WTC11 (cell line): ENCODE data around the gene TNFRSF11A. TPM values are rescaled to one million over a fixed set of nuclear protein-coding genes. Genes with fewer than 3 reads are reported as not detected.

ENCODE experiments used
- ATAC-seq: fragments of 200-7000 bp; cut with Tn5 transposase; 2 replicates; pipeline ENCODE4 v1.10.0; 2021; ENCODE audit warnings: mild to moderate bottlenecking, moderate library complexity
- CTCF ChIA-PET: fragments of 300-600 bp; sonication (Branson Sonifier 250); formaldehyde crosslinking; loops from one replicate; lab custom pipeline; 2021; ENCODE audit warnings: antibody characterized with exemption; lab: Charles Lee
- POLR2A ChIA-PET: fragments of 350-600 bp; sonication (Branson Sonifier 250); formaldehyde crosslinking; loops from one replicate; lab custom pipeline; 2021; ENCODE audit warnings: antibody characterized with exemption; lab: Charles Lee
- DNase-seq: peaks from one replicate; pipeline ENCODE4 v3.0.0; 2021; ENCODE audit warnings: low spot score
- H3K27ac Mint-ChIP-seq: 2 replicates; pipeline ENCODE4 v1.8.0; 2021; ENCODE audit warnings: mixed read lengths
- H3K27me3 Mint-ChIP-seq: 2 replicates; pipeline ENCODE4 v1.8.0; 2021; ENCODE audit warnings: low read depth, mild to moderate bottlenecking, moderate library complexity, mixed read lengths
- H3K36me3 Mint-ChIP-seq: 2 replicates; pipeline ENCODE4 v1.8.0; 2021; ENCODE audit warnings: mixed read lengths
- H3K4me1 Mint-ChIP-seq: 2 replicates; pipeline ENCODE4 v1.8.0; 2022; ENCODE audit warnings: mixed read lengths
- H3K4me3 Mint-ChIP-seq: 2 replicates; pipeline ENCODE4 v1.8.0; 2021; ENCODE audit warnings: mild to moderate bottlenecking, moderate library complexity, mixed read lengths
- H3K9me3 Mint-ChIP-seq: 2 replicates; pipeline ENCODE4 v1.8.0; 2021; ENCODE audit warnings: mixed read lengths
- FOXK1 ChIP-seq: sonication (generic); formaldehyde crosslinking; IDR thresholded peaks from 2 replicates; pipeline ENCODE4 v1.8.0; 2022; ENCODE audit warnings: mild to moderate bottlenecking, moderate library complexity, missing genetic modification reagents
- GTF2I ChIP-seq: fragments of 250-450 bp; sonication (Bioruptor Pico); conservative IDR thresholded peaks from 2 replicates; pipeline ENCODE4 v1.4.0; 2021; ENCODE audit warnings: mild to moderate bottlenecking
- IRF2 ChIP-seq: sonication (generic); formaldehyde crosslinking; IDR thresholded peaks from 2 replicates; pipeline ENCODE4 v1.8.0; 2022; ENCODE audit warnings: low read depth, missing genetic modification reagents, borderline replicate concordance
- KAT7 ChIP-seq: sonication (generic); formaldehyde crosslinking; IDR thresholded peaks from 2 replicates; pipeline ENCODE4 v1.8.1; 2023; ENCODE audit warnings: missing genetic modification reagents, mild to moderate bottlenecking, borderline replicate concordance
- SOX15 ChIP-seq: fragments of 250-450 bp; sonication (Bioruptor Pico); IDR thresholded peaks from 2 replicates; pipeline ENCODE4 v1.9.0; 2021; ENCODE audit warnings: mild to moderate bottlenecking
- TEAD4 ChIP-seq: sonication (generic); formaldehyde crosslinking; IDR thresholded peaks from 2 replicates; pipeline ENCODE4 v1.8.0; 2022; ENCODE audit warnings: mild to moderate bottlenecking, missing genetic modification reagents
- ZMAT4 ChIP-seq: fragments of 250-450 bp; sonication (Bioruptor Pico); IDR thresholded peaks from 2 replicates; pipeline ENCODE4 v1.9.0; 2021; ENCODE audit warnings: mild to moderate bottlenecking
- ZNF317 ChIP-seq: sonication (generic); formaldehyde crosslinking; IDR thresholded peaks from 2 replicates; pipeline ENCODE4 v1.8.1; 2023; ENCODE audit warnings: low read depth, mild to moderate bottlenecking, moderate library complexity, missing genetic modification reagents, borderline replicate concordance
- total RNA-seq: library from RNA; stranded (reverse); gene quantifications from 3 replicates; pipeline ENCODE4 v1.2.3, GENCODE V29; 2021
- TF ChIP-seq, protein P1 (sequence below): sonication (generic); formaldehyde crosslinking; IDR thresholded peaks from 2 replicates; pipeline ENCODE4 v1.8.0; 2022; ENCODE audit warnings: mild to moderate bottlenecking, missing genetic modification reagents
- TF ChIP-seq, protein P2 (sequence below): sonication (generic); formaldehyde crosslinking; IDR thresholded peaks from 2 replicates; pipeline ENCODE4 v1.8.0; 2022; ENCODE audit warnings: mild to moderate bottlenecking, missing genetic modification reagents
- TF ChIP-seq, protein P3 (sequence below): fragments of 250-450 bp; sonication (Bioruptor Pico); IDR thresholded peaks from 2 replicates; pipeline ENCODE4 v2.1.2; 2022; ENCODE audit warnings: mild to moderate bottlenecking, moderate library complexity
- TF ChIP-seq, protein P4 (sequence below): sonication (generic); formaldehyde crosslinking; IDR thresholded peaks from 2 replicates; pipeline ENCODE4 v1.8.1; 2023; ENCODE audit warnings: mild to moderate bottlenecking, missing genetic modification reagents
- TF ChIP-seq, protein P5 (sequence below): sonication (generic); formaldehyde crosslinking; IDR thresholded peaks from 2 replicates; pipeline ENCODE4 v1.8.1; 2022; ENCODE audit warnings: low read depth, mild to moderate bottlenecking, moderate library complexity, missing genetic modification reagents, borderline replicate concordance
- TF ChIP-seq, protein P6 (sequence below): sonication (generic); formaldehyde crosslinking; IDR thresholded peaks from 2 replicates; pipeline ENCODE4 v1.8.1; 2022; ENCODE audit warnings: low read depth, missing genetic modification reagents, borderline replicate concordance
- TF ChIP-seq, protein P7 (sequence below): sonication (generic); formaldehyde crosslinking; conservative IDR thresholded peaks from 2 replicates; pipeline ENCODE4 v1.8.1; 2022; ENCODE audit warnings: mild to moderate bottlenecking, missing genetic modification reagents

TNFRSF11A gene
- total RNA-seq, 1 experiment from 2014 or later, result 4.9 TPM

- ATAC-seq, result no peak
- POLR2A ChIA-PET, result interaction anchor here (0.6 kb wide), 1 partner anchor 19 kb away, joined by 6 read pairs; no protein-coding TSS in a partner anchor
- H3K27ac Mint-ChIP-seq, result no peak overlapping the region
These were observed 61.0 kb downstream of the TNFRSF11A start for GRCh38 chr18:62386091-62386490.

DNA sequence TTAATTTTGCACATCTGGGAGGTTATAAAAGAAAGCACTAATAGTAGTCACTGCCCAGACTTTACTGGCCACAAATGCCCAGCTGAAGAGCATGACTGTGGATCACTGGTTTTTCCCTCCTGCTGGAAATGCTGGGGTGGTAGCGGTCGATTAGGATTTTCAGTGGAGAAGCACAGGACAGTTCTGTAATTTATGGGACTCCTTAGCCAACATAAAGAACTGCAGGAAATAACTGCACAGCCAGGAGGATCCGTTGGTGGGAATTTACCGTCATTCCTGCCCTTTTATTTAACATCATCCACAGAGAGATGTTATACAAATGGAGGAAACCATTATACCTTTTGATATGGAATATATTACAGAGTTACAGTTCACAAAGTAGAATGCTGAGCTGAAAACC, 61.5 kb downstream of the TNFRSF11A start:
- peaks cover 17% of the 10 kb centered on the region for H3K36me3 Mint-ChIP-seq

More at GRCh38 chr18:62386091-62386490, 61.0 kb downstream of the TNFRSF11A start:
- H3K9me3 Mint-ChIP-seq, result peaks cover 25% of the 10 kb centered on the region
- DNase-seq, result no peak
- TF ChIP-seq ZNF317 (no peak), FOXK1 (no peak), KAT7 (CRISPR knock-in tag) (no peak), SOX15 (CRISPR knock-in tag) (no peak), GTF2I (no peak), TEAD4 (CRISPR knock-in tag) (no peak), IRF2 (CRISPR knock-in tag) (no peak)
- TF ChIP-seq, protein P1, sequence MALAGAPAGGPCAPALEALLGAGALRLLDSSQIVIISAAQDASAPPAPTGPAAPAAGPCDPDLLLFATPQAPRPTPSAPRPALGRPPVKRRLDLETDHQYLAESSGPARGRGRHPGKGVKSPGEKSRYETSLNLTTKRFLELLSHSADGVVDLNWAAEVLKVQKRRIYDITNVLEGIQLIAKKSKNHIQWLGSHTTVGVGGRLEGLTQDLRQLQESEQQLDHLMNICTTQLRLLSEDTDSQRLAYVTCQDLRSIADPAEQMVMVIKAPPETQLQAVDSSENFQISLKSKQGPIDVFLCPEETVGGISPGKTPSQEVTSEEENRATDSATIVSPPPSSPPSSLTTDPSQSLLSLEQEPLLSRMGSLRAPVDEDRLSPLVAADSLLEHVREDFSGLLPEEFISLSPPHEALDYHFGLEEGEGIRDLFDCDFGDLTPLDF, result no peak
- TF ChIP-seq, protein P2, sequence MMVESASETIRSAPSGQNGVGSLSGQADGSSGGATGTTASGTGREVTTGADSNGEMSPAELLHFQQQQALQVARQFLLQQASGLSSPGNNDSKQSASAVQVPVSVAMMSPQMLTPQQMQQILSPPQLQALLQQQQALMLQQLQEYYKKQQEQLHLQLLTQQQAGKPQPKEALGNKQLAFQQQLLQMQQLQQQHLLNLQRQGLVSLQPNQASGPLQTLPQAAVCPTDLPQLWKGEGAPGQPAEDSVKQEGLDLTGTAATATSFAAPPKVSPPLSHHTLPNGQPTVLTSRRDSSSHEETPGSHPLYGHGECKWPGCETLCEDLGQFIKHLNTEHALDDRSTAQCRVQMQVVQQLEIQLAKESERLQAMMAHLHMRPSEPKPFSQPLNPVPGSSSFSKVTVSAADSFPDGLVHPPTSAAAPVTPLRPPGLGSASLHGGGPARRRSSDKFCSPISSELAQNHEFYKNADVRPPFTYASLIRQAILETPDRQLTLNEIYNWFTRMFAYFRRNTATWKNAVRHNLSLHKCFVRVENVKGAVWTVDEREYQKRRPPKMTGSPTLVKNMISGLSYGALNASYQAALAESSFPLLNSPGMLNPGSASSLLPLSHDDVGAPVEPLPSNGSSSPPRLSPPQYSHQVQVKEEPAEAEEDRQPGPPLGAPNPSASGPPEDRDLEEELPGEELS (CRISPR knock-in tag), result no peak
- TF ChIP-seq, protein P3, sequence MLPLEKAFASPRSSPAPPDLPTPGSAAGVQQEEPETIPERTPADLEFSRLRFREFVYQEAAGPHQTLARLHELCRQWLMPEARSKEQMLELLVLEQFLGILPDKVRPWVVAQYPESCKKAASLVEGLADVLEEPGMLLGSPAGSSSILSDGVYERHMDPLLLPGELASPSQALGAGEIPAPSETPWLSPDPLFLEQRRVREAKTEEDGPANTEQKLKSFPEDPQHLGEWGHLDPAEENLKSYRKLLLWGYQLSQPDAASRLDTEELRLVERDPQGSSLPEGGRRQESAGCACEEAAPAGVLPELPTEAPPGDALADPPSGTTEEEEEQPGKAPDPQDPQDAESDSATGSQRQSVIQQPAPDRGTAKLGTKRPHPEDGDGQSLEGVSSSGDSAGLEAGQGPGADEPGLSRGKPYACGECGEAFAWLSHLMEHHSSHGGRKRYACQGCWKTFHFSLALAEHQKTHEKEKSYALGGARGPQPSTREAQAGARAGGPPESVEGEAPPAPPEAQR (CRISPR knock-in tag), result no peak
- TF ChIP-seq, protein P4, sequence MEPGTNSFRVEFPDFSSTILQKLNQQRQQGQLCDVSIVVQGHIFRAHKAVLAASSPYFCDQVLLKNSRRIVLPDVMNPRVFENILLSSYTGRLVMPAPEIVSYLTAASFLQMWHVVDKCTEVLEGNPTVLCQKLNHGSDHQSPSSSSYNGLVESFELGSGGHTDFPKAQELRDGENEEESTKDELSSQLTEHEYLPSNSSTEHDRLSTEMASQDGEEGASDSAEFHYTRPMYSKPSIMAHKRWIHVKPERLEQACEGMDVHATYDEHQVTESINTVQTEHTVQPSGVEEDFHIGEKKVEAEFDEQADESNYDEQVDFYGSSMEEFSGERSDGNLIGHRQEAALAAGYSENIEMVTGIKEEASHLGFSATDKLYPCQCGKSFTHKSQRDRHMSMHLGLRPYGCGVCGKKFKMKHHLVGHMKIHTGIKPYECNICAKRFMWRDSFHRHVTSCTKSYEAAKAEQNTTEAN (CRISPR knock-in tag), result no peak
- TF ChIP-seq, protein P5, sequence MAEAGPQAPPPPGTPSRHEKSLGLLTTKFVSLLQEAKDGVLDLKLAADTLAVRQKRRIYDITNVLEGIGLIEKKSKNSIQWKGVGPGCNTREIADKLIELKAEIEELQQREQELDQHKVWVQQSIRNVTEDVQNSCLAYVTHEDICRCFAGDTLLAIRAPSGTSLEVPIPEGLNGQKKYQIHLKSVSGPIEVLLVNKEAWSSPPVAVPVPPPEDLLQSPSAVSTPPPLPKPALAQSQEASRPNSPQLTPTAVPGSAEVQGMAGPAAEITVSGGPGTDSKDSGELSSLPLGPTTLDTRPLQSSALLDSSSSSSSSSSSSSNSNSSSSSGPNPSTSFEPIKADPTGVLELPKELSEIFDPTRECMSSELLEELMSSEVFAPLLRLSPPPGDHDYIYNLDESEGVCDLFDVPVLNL (CRISPR knock-in tag), result no peak
- TF ChIP-seq, protein P6, sequence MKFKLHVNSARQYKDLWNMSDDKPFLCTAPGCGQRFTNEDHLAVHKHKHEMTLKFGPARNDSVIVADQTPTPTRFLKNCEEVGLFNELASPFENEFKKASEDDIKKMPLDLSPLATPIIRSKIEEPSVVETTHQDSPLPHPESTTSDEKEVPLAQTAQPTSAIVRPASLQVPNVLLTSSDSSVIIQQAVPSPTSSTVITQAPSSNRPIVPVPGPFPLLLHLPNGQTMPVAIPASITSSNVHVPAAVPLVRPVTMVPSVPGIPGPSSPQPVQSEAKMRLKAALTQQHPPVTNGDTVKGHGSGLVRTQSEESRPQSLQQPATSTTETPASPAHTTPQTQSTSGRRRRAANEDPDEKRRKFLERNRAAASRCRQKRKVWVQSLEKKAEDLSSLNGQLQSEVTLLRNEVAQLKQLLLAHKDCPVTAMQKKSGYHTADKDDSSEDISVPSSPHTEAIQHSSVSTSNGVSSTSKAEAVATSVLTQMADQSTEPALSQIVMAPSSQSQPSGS (CRISPR knock-in tag), result no peak
- TF ChIP-seq, protein P7, sequence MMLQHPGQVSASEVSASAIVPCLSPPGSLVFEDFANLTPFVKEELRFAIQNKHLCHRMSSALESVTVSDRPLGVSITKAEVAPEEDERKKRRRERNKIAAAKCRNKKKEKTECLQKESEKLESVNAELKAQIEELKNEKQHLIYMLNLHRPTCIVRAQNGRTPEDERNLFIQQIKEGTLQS (CRISPR knock-in tag), result no peak
- CTCF ChIA-PET, result interaction anchor here (1.0 to 1.6 kb wide), 4 partner anchors 13 to 61 kb away, joined by 3 to 8 read pairs (median 4); partner anchors contain the start of gene TNFRSF11A
- H3K27me3 Mint-ChIP-seq, result no peaks in the 10 kb centered on the region; the same call in none of the 2 replicates
- peaks cover 12% of the 10 kb centered on the region for H3K36me3 Mint-ChIP-seq
- peaks cover 21% of the 10 kb centered on the region for H3K4me1 Mint-ChIP-seq
- H3K4me3 Mint-ChIP-seq, result no peak overlapping the region

More for the DNA sequence above, 61.5 kb downstream of the TNFRSF11A start:
- Mint-ChIP-seq H3K27me3 (no peaks in the 10 kb centered on the region; the same call in none of the 2 replicates), H3K4me1 (peaks cover 21% of the 10 kb centered on the region), H3K27ac (no peak overlapping the region), H3K9me3 (peaks cover 30% of the 10 kb centered on the region), H3K4me3 (no peak overlapping the region)
- CTCF ChIA-PET, result interaction anchor here (1.6 kb wide), 1 partner anchor 12 kb away, joined by 4 read pairs; no protein-coding TSS in a partner anchor
- TF ChIP-seq ZMAT4, result no peak
- ATAC-seq, result no peak
- no peak for DNase-seq
- POLR2A ChIA-PET, result no interaction called here
